SK-N-MC (cell line): ENCODE results near the gene PTPA.

Experiments used
- EZH2 ChIP-seq: fragments of 200-600 bp; sonication (generic); IDR thresholded peaks from one replicate; pipeline ENCODE4 v1.6.1; 2017; ENCODE audit warnings: antibody characterized with exemption
- POLR2AphosphoS5 ChIP-seq: IDR thresholded peaks from 2 replicates; pipeline ENCODE4 v1.6.1; 2012; ENCODE audit warnings: mild to moderate bottlenecking, low read depth, low read length, borderline replicate concordance

GRCh38 chr9:129185402-129185801, 74.2 kb downstream of the PTPA start:
- TF ChIP-seq EZH2 (no peak), POLR2AphosphoS5 (no peak)
